HG02852 (cell line): ENCODE results near the gene DIPK1B.
A peak's percentile ranks its signal among the peaks of the same experiment; 100 is the strongest.

Experiments
- ATAC-seq: cut with Tn5 transposase; IDR thresholded peaks from one replicate; pipeline ENCODE4 v1.9.1; 2021; ENCODE audit warnings: mild to moderate bottlenecking, moderate library complexity; ENCODE audit not compliant: unreplicated experiment

The DIPK1B gene

GRCh38 chr9:136686534-136686793 lies 25.9 kb upstream of the DIPK1B start:
- peak; percentile 15 for ATAC-seq

GRCh38 chr9:136686794-136687711 lies 25.3 kb upstream of the DIPK1B start, which contains the start of gene AGPAT2:
Gene AGPAT2, minus strand, starts transcription at chr9:136687457. Its CDS starts 100 bp downstream, at chr9:136687357.
- peak; percentile 58 for ATAC-seq

GRCh38 chr9:136687721-136688223 lies 24.6 kb upstream of the DIPK1B start:
- no peak for ATAC-seq

DNA sequence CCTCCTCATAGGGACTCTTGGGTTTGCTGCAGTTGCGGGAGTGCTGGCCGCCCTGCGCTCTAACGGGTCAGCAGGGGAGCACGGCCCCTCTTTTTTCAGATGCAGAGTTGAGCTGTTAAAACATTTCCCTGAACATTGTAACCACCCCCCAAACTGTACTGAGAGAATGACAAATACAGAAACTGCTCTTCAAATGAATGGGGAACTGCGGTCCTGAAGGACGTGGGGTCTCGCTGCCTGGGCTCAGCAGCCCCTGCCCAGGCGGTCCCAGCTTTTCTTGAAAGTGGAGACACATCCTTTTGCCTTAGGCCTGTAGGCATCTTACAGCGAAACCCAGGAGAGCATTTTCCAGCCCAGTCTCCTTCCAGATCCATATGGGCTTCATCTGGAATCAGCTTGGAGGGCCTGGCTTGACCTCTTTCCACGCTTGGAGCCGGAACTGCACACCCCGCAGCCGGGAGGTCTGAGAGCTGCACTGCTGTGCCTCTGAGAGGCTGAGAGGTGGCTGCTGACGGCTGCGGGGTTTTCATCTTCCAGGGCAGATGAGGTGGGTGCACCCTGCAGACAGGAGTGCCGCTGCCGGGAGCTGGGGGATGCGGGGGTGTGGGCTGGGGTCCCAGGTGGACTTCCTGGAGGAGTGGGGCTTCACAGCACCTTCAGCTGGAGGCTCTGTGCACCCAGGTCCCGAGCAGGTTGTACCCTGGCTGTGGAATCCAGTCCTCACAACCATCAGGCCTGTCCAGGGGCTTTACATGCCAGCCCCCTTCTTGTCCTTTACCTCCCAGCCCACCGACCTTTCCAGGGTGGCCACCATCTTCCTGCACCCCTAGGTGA lies 23.9 kb upstream of the DIPK1B start:
- no peak for ATAC-seq

DNA sequence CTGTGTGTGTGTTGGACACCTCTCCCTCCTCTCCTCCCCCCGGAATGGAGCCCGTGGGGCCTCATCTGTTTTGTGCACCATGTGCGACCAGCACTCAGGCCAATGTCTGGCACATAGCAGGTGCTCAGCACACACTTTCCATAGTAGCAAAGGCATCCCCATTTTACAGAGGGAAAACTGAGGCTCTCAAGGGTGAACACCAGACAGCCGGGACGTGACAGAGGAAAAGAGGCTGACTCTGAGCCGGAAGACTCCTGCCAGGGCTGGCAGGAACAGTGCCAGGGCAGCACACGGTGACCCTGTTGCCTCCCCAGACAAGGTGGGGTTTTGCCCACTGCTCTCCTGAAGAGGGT lies 23.3 kb upstream of the DIPK1B start:
- ATAC-seq, result no peak

- no peak for ATAC-seq
These were observed 22.1 kb upstream of the DIPK1B start for GRCh38 chr9:136690104-136690805.

DNA sequence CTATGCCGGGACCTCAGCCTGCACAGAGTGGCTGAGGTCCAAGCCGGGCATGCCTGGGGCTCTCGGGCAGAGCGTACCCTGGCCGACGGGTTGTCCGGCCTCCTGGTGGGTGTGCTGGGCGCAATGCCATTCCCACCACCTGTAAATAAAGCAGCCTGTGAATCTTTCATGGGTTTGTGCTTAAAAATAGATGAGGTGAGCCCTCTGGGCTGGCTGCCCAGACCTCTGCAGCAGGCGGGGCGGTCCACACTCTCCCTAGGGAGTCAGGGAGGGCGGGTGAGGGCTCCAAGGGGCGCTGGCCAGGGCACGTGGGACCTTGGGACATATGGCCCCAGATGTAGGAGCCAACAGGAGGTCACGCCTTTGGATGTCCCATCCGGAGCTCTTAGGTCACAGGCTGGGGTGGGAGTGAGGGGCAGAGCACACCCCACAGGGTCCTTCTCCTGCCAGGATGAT lies 21.5 kb upstream of the DIPK1B start:
- ATAC-seq, result no peak

- no peak for ATAC-seq
These were observed 20.8 kb upstream of the DIPK1B start for GRCh38 chr9:136691316-136692184.

DNA sequence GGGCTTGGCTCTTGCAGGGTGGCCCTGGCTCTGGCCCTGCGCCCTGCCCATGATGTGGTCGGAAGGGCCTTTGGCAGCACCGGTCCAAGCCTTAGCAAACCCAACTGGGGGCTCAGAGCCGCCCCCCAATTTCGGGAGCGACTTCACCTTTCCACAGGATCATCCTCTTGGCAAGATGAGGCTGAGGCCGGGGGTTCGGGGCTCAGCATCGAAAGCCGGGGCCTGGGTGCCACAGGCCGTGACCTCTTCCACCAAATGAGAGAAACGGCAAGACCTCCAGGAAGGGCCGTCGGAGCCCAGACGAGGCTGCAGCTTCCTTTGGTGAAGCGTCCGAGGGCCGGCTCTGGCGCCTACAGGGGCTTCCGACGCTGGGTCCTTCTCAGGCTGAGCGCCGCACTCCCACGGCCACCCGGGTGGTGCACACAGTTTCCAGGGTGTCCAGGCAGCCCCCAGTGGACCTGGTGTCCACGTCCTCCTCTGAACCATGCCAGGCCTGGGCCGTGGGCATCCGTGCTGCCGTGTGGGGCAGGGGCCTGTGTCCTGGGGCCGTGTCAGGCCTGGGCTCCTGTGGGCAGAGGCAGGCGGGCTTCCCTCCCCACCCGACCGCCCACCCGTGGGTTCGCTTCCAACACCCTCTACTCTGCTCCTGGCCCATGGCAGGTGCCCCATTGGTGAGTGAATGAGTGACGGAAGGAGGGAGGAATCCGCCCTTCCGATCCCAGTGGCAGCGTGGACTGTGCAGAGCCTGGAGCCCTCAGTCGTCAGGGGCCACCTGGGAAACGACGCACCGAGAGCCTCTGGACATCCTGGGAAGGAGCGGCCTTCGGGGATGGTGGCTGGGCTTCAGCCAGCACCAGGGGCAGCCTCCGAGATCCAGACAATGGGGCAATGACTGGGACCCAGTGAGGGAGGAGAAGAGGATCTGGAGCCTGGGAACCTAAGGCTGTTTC lies 19.9 kb upstream of the DIPK1B start:
- no peak for ATAC-seq

DNA sequence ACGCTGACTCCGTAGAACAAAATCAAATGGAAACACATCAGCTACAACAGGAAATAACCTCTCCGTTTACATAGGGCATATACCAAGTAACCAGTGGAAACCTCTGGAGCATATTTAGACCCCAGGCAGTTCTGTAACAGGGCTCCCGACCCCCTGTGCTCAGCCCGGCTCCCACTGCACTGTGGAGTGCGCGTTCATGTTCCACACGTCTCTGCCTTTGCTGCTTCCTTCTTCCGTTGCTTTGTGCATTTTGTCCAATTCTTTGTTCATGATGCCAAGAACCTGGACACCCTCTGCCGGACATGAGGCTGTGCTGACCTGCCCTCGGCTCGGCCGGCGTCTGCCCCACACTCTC lies 19.3 kb upstream of the DIPK1B start:
- no peak for ATAC-seq

DNA sequence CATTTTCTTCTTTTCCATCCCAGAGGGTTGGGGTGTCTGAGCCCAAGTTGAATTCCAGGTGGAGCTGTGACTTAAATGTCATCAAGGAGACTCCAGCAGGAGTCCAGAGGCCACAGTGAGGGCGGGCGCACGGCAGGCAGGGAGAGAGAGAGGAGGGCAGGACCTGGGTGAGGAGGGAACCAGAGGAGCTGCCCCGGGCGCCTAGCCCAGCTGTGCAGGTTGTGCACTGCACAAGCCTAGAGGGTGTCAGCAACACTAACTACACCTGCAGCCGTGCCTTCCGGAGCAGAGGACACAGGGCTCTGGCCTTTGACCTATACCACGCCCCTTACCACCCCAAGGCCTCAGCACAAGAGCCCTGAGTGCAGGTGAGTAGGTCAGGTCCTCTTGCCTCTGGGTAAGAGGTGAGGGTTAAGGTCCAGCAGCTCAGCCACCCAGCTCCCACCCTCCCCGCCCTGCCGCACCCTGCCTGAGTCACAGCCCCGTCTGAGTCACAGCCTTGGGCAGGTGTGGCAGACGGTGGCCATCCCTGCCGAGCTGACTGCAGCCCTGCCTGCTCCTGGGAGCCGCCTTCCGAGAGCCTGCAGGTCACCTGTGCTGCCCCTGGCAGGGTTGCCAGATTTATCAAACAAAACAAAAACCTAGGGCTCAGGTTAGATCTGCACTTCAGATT lies 18.7 kb upstream of the DIPK1B start:
- ATAC-seq, result no peak

GRCh38 chr9:136694163-136694871 lies 18.1 kb upstream of the DIPK1B start:
- ATAC-seq, result no peak

- ATAC-seq, result no peak
These were observed 17.5 kb upstream of the DIPK1B start for GRCh38 chr9:136694872-136695247.

DNA sequence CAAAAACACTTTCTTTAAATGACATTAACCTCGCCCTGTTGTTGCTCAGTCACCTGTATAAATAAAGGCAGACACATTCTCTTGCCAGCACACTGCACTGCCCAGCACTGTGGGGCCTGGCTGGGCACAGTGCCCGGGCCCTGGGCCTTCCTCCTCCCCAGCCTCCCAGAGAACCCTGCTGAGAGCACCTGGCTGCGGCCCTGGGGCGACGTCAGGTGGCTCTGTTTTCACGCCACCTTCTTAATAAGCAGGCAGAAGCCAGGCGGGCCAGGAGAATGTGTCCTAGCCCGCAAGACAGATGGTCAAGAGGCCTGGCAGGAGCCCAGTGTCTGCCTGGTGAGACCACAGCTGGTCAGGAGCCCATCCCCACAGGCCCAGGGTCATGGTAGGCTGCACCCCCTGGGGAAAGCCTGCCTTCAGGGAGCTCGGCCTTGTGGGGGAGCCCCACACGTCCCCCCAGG lies 16.9 kb upstream of the DIPK1B start:
- no peak for ATAC-seq

DNA sequence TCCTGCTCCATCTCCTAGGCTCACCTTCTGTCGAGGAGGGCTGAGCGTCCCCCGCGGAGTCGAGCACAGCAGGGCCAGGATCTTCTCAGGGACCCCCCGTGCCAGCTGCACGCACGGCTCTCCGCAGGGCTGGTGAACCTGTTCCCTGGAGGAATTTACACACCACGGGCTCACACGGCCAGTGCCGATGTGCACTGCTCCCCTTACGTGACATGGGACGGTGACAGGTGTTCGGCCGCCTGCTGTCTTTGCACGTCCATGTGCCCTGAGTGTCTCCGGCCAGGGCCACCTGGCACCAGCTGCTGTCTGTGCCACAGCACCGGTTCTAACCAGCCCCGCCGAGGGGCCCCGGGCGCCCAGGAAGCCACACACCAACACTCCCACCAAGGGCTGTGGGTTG lies 16.4 kb upstream of the DIPK1B start:
- ATAC-seq, result no peak

GRCh38 chr9:136696502-136696901 lies 15.9 kb upstream of the DIPK1B start:
- no peak for ATAC-seq

GRCh38 chr9:136697146-136697820 lies 15.1 kb upstream of the DIPK1B start:
- ATAC-seq, result no peak
